RWPE1 (cell line): ENCODE data around the gene CAMK1G.
A peak's percentile ranks its signal among the peaks of the same experiment; 100 is the strongest.

Experiments used
- CTCF ChIA-PET: fragments of 350-600 bp; sonication (Branson Sonifier 250); formaldehyde crosslinking; extraction: SDS; loops from one replicate; lab custom pipeline; 2021; lab: Yijun Ruan, JAX
- POLR2A ChIA-PET: fragments of 400-600 bp; formaldehyde crosslinking; extraction: SDS; loops from one replicate; lab custom pipeline; 2020; ENCODE audit warnings: antibody characterized with exemption; ENCODE audit not compliant: low non-redundant PET; lab: Yijun Ruan, JAX
- DNase-seq: peaks from one replicate; pipeline ENCODE4 v3.0.0; 2012; ENCODE audit warnings: low spot score
- H3K27ac ChIP-seq: fragments of 450-650 bp; 2 replicates; pipeline ENCODE4 v1.5.1; 2017
- CTCF ChIP-seq: fragments of 450-650 bp; conservative IDR thresholded peaks from 2 replicates; pipeline ENCODE4 v1.5.1; 2017; ENCODE audit warnings: low read depth, mild to moderate bottlenecking

Gene CAMK1G

GRCh38 chr1:209647156-209647555, 63.6 kb downstream of the CAMK1G start:
- POLR2A ChIA-PET: no interaction called here
- CTCF ChIA-PET: interaction anchor here (0.7 kb wide), 1 partner anchor 12 kb away, joined by 3 read pairs; no protein-coding TSS in a partner anchor
- no peak for DNase-seq
- no peak for TF ChIP-seq CTCF
- H3K27ac ChIP-seq: no peak overlapping the region; the same call in 1 of the 2 replicates

- peak overlapping the region; percentile 95 for H3K27ac ChIP-seq
- DNase-seq: no peak
- TF ChIP-seq CTCF: no peak
- ChIA-PET POLR2A (no interaction called here), CTCF (interaction anchor here (1.3 kb wide), 1 partner anchor 45 kb away, joined by 4 read pairs; no protein-coding TSS in a partner anchor)
Observed at GRCh38 chr1:209648346-209648745, 64.8 kb downstream of the CAMK1G start.

DNA sequence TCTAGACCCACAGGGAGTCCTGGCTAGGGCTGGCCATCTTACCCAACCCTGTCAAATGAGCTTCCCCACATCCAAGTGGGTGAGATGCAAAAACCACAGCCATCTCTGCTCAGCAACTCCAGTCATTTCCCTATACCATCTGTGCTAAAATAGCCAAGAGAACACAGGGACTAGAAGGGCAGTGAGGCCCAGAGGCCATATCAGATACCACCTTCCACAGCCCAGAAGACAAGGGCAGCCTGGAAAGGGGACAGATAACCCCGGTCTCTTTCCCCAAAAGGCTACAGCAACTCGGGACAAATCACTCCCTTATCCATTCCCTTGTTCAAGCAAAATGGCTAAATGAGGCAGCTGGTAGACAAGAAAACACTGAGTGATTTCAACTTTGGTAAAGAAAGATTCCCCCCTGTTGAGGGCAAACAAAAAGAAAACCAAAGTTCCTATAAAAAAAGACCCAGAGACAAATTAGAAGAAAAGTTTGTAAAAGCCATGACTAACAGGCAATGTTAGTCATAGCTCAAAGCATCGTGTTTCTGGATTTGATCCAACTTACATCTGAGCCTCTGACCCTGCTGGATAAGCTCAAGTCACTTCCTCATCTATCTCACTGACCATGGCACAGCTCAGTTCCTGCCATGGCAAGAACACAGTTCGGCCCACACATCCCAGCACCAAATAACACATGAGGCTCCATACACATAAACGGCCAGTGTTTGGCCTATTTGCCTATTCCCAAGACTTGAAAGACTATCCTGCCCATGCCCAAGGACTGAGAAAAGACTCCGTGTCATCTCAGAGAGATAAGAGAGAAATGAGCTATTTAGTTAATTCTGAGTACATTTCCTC, 65.6 kb downstream of the CAMK1G start:
- no peak for TF ChIP-seq CTCF
- DNase-seq: peak; percentile 75
- POLR2A ChIA-PET: interaction anchor here (0.6 kb wide), 1 partner anchor 29 kb away, joined by 3 read pairs; no protein-coding TSS in a partner anchor
- CTCF ChIA-PET: interaction anchor here (0.5 to 1.3 kb wide), 3 partner anchors 44 to 236 kb away, joined by 3 to 4 read pairs (median 3); no protein-coding TSS in a partner anchor
- H3K27ac ChIP-seq: peak overlapping the region; percentile 95

GRCh38 chr1:209650454-209650853, 66.9 kb downstream of the CAMK1G start:
- peak overlapping the region; percentile 95 for H3K27ac ChIP-seq
- DNase-seq: no peak
- POLR2A ChIA-PET: no interaction called here
- no peak for TF ChIP-seq CTCF
- CTCF ChIA-PET: no interaction called here

DNA sequence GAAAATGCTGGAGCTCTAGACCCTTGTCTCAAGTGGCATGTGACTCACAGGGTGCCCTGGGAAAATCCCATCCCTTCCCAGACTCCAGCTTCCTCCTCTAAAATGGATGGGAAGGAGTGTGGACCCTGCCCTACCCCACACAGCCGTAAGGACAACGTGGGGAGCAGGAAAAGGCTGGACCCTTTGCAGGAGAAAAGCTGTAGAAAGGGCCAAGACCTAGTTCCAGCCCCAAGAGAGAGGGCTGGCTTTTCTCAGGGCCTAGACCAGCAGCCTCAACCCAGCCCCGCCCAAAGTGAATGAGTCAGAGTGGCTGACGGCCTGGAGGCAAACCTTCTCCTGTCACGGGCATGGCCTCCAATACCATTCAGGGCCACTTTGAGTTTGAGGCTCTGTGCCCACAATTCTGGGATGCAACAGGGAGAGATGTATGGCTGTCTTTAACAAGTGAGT, 67.6 kb downstream of the CAMK1G start:
- peak; percentile 89 for DNase-seq
- peak overlapping the region; percentile 95 for H3K27ac ChIP-seq
- no peak for TF ChIP-seq CTCF
- CTCF ChIA-PET: no interaction called here
- POLR2A ChIA-PET: no interaction called here

DNA sequence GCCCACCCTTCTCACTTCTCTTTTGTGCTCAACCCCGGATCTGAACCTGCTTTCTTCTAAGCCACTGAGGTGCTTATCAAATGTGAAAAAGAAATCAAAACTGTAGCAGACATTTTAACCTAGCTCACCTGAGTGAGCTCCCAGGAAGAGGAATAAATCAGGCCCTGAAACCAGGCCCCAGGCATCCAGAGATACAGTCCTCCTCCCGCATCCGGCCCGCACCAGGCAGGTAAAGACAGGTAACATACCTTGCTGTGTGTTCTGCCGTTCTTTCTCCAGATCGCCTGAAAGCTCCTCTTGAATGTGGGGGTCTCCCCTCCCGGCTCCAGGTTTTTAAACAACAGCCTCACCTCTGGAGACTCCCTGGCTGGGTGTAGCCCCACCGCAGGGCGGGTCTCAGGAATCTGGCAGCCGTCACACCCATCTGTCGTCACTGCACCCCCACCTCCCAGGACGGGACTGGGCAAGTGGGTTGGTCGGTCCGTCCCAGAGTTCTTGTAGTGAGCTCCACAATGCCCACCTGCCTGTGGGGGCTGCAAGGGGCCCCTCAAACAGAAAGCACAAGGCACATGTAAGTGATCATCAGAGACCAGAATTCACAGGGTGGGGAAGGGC, 68.7 kb downstream of the CAMK1G start, which contains the start of gene LAMB3:
Gene LAMB3 (minus strand): TSS at position 305 of the 615 bp plus-strand sequence. CDS start 1,481 bp downstream, outside the sequence.
- peak within 1 kb of the TSS; percentile 95 for H3K27ac ChIP-seq
- TF ChIP-seq CTCF: no peak
- DNase-seq: peak; percentile 95
- ChIA-PET POLR2A (no interaction called here), CTCF (interaction anchor here (1.2 kb wide), 1 partner anchor 83 kb away, joined by 4 read pairs; no protein-coding TSS in a partner anchor)
